Erythroblast (primary cell): Measurements from ENCODE around the gene EIF5B.
"Not testable (repeated sequence)": the region's sequence is repeated elsewhere in the genome, so short reads cannot be mapped to it uniquely, and the experiment has no call there.

Source experiments
- GATA1 ChIP-seq: IDR thresholded peaks from 2 replicates; pipeline ENCODE4 v1.6.1; 2011; ENCODE audit warnings: low read depth, mild to moderate bottlenecking, control low read depth, low read length, moderate library complexity
- POLR2A ChIP-seq: IDR thresholded peaks from 2 replicates; pipeline ENCODE4 v1.6.1; 2011; ENCODE audit warnings: mild to moderate bottlenecking, low read length

DNA sequence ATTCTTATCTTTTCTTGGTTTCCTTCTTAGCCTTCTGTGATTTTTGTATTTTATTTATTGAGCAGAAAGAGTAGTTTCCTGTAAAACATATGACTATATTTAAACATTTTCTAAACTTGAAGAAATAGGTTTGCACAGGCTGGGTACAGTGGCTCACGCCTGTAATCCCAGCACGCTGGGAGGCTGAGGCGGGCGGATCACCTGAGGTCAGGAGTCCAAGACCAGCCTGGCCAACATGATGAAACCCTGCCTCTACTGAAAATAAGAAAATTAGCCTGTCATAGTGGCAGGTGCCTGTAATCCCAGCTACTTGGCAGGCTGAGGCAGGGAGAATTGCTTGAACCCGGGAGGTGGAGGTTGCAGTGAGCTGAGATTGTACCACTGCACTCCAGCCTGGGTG, 31.7 kb downstream of the EIF5B start:
- not testable (repeated sequence) for TF ChIP-seq POLR2A, GATA1
